Neuron (in vitro differentiated cells): Measurements from ENCODE around the gene EFCAB14.

Source experiments
- H2AFZ ChIP-seq: one replicate; pipeline ENCODE4 v1.6.1; 2013; ENCODE audit warnings: low read depth, mild to moderate bottlenecking, inconsistent platforms, low read length, moderate library complexity
- H3K27me3 ChIP-seq: one replicate; pipeline ENCODE4 v1.6.1; 2013; ENCODE audit warnings: low read length; ENCODE audit not compliant: insufficient read depth
- H3K36me3 ChIP-seq: one replicate; pipeline ENCODE4 v1.6.1; 2013; ENCODE audit warnings: low read length; ENCODE audit not compliant: insufficient read depth
- H3K4me1 ChIP-seq: one replicate; pipeline ENCODE4 v1.6.1; 2013; ENCODE audit warnings: low read length; ENCODE audit not compliant: insufficient read depth
- H3K4me3 ChIP-seq: 2 replicates; pipeline ENCODE4 v1.5.1; 2013; ENCODE audit warnings: mild to moderate bottlenecking, low read length, moderate library complexity
- H3K9me3 ChIP-seq: one replicate; pipeline ENCODE4 v1.6.1; 2013; ENCODE audit warnings: low read length

EFCAB14 gene

DNA sequence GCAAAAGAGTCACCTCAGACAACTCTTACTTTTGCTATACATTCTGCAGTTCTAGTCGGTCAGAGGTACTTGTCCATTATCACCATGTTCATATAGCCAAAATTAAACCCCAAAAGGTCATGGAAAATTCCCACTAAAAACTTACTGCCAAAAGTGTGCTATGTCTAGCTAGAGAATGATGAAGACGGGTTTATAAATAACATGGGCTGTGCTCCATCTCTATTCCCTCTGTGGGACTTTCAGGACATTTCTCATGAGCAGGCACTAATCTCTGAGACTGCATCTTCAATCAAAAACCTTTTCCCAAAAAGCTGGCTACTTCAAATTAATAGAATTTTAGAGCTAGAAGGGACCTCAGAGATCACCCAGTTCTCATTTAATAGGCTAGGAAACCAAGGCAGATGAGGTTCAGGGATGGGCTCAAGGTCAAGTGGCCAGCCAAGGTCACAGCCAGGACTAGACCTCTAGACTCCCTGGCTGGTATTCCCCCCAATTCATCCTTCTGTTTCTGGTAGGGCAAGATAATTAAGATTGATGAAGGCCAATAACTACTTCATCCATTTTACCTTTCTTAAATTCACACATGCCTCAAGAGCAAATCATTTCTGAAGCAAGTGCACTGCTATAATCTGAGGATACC is 81.3 kb downstream of the EFCAB14 start:
- peaks cover 61% of the 10 kb centered on the region for H3K36me3 ChIP-seq
- no peaks in the 10 kb centered on the region for H3K9me3 ChIP-seq
- H3K4me1 ChIP-seq = no peaks in the 10 kb centered on the region
- no peak overlapping the region for H2AFZ ChIP-seq
- H3K4me3 ChIP-seq = no peak overlapping the region
- no peaks in the 10 kb centered on the region for H3K27me3 ChIP-seq

DNA sequence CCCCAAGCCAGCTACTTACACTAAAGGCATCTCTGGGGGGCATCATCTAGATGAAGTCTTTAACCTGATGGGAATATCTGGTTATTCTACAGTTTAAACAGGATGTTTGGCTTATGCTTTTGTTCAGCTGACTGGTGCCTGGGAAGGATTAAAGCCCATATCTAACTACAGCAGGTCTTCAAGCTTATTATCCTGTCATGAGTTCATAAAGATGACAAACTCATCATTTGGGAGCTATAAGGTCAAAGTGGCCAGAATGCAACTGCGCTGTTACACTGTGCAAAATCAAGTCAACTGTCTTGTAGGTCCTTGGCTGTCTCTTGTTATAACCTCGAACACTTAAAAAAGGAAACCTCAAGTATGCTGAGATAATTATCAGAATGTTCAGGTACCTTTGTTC is 83.7 kb downstream of the EFCAB14 start:
- Histone ChIP-seq H3K27me3 (no peaks in the 10 kb centered on the region), H3K4me3 (no peak overlapping the region), H3K4me1 (no peaks in the 10 kb centered on the region), H2AFZ (no peak overlapping the region), H3K9me3 (no peaks in the 10 kb centered on the region), H3K36me3 (peaks cover 66% of the 10 kb centered on the region)

GRCh38 chr1:46630719-46631118 is 88.2 kb downstream of the EFCAB14 start:
- Histone ChIP-seq H3K36me3 (peaks cover 45% of the 10 kb centered on the region), H3K4me1 (no peaks in the 10 kb centered on the region), H3K9me3 (no peaks in the 10 kb centered on the region), H3K27me3 (no peaks in the 10 kb centered on the region), H2AFZ (no peak overlapping the region), H3K4me3 (no peak overlapping the region)
